Measurements from ENCODE around the gene FMN2. TPM values are rescaled to one million over a fixed set of nuclear protein-coding genes. Genes with fewer than 3 reads are reported as not detected.

FMN2 gene
- total and polyA plus RNA-seq, 4 donors: 0.14 to 2.7 (median 1.2) TPM

DNA sequence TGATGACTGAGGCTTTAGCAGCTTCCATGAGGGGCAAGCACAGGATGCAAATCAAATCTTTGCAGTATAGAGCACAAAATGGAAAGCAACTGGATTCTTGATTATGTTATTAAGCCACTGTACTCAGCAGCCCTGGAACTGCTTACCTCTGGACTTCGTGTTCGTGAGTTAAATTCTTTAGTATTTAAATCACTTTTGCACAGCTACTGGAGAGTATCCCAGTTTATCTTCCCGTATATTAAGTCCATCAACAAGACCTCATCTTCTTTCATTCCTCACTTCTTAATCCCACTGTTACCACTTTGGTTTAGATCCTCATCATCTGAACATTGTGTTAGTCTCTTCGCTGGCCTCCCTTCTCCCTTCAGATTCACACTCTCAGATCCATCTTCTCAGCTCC is 411.4 kb downstream of the FMN2 start:
- ATAC-seq (ENCODE audit: insufficient read depth, low FRiP score) (no peak), DNase-seq (no peak)
- peaks cover 0 to 3% (median 0%) of the 10 kb centered on the region in 5 donors for H3K4me1 ChIP-seq (ENCODE audit: control insufficient read depth in 5 of 5, insufficient read depth in 5 of 5, low read length in 5 of 5)
- WGBS, 2 donors: 81 to 90% methylated on average over 4 of the region's 4 CpGs
- no peaks in the 10 kb centered on the region for H3K27me3 ChIP-seq (ENCODE audit: control insufficient read depth in 3 of 3, insufficient read depth in 3 of 3, low read length in 2 of 3)
- TF ChIP-seq, protein P1, sequence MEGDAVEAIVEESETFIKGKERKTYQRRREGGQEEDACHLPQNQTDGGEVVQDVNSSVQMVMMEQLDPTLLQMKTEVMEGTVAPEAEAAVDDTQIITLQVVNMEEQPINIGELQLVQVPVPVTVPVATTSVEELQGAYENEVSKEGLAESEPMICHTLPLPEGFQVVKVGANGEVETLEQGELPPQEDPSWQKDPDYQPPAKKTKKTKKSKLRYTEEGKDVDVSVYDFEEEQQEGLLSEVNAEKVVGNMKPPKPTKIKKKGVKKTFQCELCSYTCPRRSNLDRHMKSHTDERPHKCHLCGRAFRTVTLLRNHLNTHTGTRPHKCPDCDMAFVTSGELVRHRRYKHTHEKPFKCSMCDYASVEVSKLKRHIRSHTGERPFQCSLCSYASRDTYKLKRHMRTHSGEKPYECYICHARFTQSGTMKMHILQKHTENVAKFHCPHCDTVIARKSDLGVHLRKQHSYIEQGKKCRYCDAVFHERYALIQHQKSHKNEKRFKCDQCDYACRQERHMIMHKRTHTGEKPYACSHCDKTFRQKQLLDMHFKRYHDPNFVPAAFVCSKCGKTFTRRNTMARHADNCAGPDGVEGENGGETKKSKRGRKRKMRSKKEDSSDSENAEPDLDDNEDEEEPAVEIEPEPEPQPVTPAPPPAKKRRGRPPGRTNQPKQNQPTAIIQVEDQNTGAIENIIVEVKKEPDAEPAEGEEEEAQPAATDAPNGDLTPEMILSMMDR (IDR thresholded peaks at IDR 0.05; ENCODE audit: control extremely low read depth, extremely low read depth): no peak
- no peak overlapping the region for H3K27ac ChIP-seq (ENCODE audit: low read depth in 1 of 2, low read length in 1 of 2)
- no peak overlapping the region for H3K9ac ChIP-seq (ENCODE audit: insufficient read depth in 1 of 2, low read length in 2 of 2)
- H3K4me3 ChIP-seq: no peak overlapping the region
- H3K36me3 ChIP-seq (ENCODE audit: control insufficient read depth in 4 of 4, insufficient read depth in 4 of 4, low read length in 4 of 4): no peaks in the 10 kb centered on the region
- H3K9me3 ChIP-seq (ENCODE audit: control insufficient read depth in 4 of 4, insufficient read depth in 3 of 4, low read length in 3 of 4): peaks cover 0 to 2% (median 0%) of the 10 kb centered on the region in 4 donors

DNA sequence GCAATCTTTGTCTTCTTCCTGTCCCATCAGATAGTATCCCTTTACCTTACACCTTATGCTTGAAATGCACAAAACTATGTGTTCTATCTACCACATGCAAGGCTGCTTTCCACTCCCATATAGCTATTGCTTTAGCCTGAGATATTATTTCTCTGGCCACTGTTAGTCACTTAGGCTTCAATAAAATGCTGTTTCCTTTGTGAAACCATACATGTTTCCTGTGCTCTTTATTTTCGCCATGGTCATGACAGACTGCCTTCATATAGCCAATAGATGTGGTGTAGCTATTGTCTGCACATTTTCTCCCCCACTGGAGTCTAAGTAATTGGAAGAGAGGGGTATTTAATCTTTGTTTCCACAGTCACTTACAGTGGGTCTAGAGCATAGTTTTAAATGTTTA is 411.9 kb downstream of the FMN2 start:
- WGBS, 2 donors: 33 to 36% methylated on average over 1 of the region's 1 CpG
- no peaks in the 10 kb centered on the region for H3K27me3 ChIP-seq (ENCODE audit: control insufficient read depth in 3 of 3, insufficient read depth in 3 of 3, low read length in 2 of 3)
- DNase-seq (no peak), ATAC-seq (ENCODE audit: insufficient read depth, low FRiP score) (no peak)
- H3K27ac ChIP-seq (ENCODE audit: low read depth in 1 of 2, low read length in 1 of 2): no peak overlapping the region
- TF ChIP-seq, protein P1 (IDR thresholded peaks at IDR 0.05; ENCODE audit: control extremely low read depth, extremely low read depth): no peak
- no peak overlapping the region for H3K9ac ChIP-seq (ENCODE audit: insufficient read depth in 1 of 2, low read length in 2 of 2)
- peaks cover 0 to 2% (median 0%) of the 10 kb centered on the region in 4 donors for H3K9me3 ChIP-seq (ENCODE audit: control insufficient read depth in 4 of 4, insufficient read depth in 3 of 4, low read length in 3 of 4)
- no peak overlapping the region for H3K4me3 ChIP-seq
- no peaks in the 10 kb centered on the region for H3K4me1 ChIP-seq (ENCODE audit: control insufficient read depth in 5 of 5, insufficient read depth in 5 of 5, low read length in 5 of 5)
- no peaks in the 10 kb centered on the region for H3K36me3 ChIP-seq (ENCODE audit: control insufficient read depth in 4 of 4, insufficient read depth in 4 of 4, low read length in 4 of 4)

DNA sequence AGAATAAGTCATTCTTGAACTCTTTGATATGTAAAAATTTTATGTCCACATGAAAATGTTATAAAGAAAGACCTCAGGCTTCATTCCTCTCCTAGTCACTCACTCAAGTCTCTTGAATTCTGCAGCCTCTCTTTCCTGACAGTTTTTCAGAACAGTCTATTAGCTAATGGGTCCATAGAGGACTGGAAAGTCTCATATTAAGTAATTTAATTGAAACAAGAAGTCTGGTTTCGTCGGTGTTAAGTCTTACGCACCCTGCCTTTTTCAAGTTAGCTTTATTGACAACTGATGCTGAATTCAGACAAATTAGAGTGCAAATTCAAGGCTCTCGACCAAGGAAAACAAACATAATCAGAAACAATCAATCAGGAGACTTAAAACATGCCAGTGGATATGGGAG is 414.5 kb downstream of the FMN2 start:
- 82 to 89% methylated on average over 4 of the region's 4 CpGs for WGBS, 2 donors

More for the DNA sequence above, 414.5 kb downstream of the FMN2 start:
- TF ChIP-seq, protein P1 (IDR thresholded peaks at IDR 0.05; ENCODE audit: control extremely low read depth, extremely low read depth): no peak
- Histone ChIP-seq H3K27ac (ENCODE audit: low read depth in 1 of 2, low read length in 1 of 2) (no peak overlapping the region), H3K4me1 (ENCODE audit: control insufficient read depth in 5 of 5, insufficient read depth in 5 of 5, low read length in 5 of 5) (no peaks in the 10 kb centered on the region), H3K27me3 (ENCODE audit: control insufficient read depth in 3 of 3, insufficient read depth in 3 of 3, low read length in 2 of 3) (no peaks in the 10 kb centered on the region), H3K4me3 (no peak overlapping the region), H3K36me3 (ENCODE audit: control insufficient read depth in 4 of 4, insufficient read depth in 4 of 4, low read length in 4 of 4) (no peaks in the 10 kb centered on the region), H3K9ac (ENCODE audit: insufficient read depth in 1 of 2, low read length in 2 of 2) (no peak overlapping the region), H3K9me3 (ENCODE audit: control insufficient read depth in 4 of 4, insufficient read depth in 3 of 4, low read length in 3 of 4) (peaks cover 0 to 2% (median 0%) of the 10 kb centered on the region in 4 donors)
- no peak for DNase-seq
- ATAC-seq (ENCODE audit: insufficient read depth, low FRiP score): no peak
